NB4 (cell line): ENCODE data around the gene POLR2F.

Experiments used
- CTCF ChIP-seq: IDR thresholded peaks from one replicate; pipeline ENCODE4 v1.5.1; 2012; ENCODE audit warnings: low read depth, low read length
- MAX ChIP-seq: IDR thresholded peaks from 2 replicates; pipeline ENCODE4 v1.6.1; 2011; ENCODE audit warnings: low read depth, low read length
- MYC ChIP-seq: IDR thresholded peaks from 2 replicates; pipeline ENCODE4 v1.6.1; 2011; ENCODE audit warnings: low read depth, low read length
- POLR2A ChIP-seq: IDR thresholded peaks from 2 replicates; pipeline ENCODE4 v1.6.1; 2011; ENCODE audit warnings: mild to moderate bottlenecking; ENCODE audit not compliant: insufficient read length; ENCODE audit errors: extremely low read depth

- TF ChIP-seq CTCF (no peak), MYC (no peak), POLR2A (no peak), MAX (no peak)
These were observed 17.4 kb downstream of the POLR2F start for GRCh38 chr22:37970864-37971263.
